IMR-90 (cell line): ENCODE data around the gene NBEA. TPM values are rescaled to one million over a fixed set of nuclear protein-coding genes. Genes with fewer than 3 reads are reported as not detected.

Experiments used
- ATAC-seq: fragments of 200-7000 bp; cut with Tn5 transposase; 2 replicates; pipeline ENCODE4 v1.9.1; 2020; ENCODE audit warnings: low read depth, mild to moderate bottlenecking, moderate library complexity
- BruUV-seq: library from RNA; stranded (reverse); fragments of 400-500 nt; replicated peaks from 2 replicates; lab custom pipeline; 2021; lab: Mats Ljungman, UMichigan
- CTCF ChIA-PET: fragments of 300-600 bp; formaldehyde crosslinking; extraction: SDS; loops from one replicate; lab custom pipeline; 2021; ENCODE audit warnings: antibody characterized with exemption; lab: Yijun Ruan, JAX
- POLR2A ChIA-PET: fragments of 300-600 bp; sonication (Branson Sonifier 250); formaldehyde crosslinking; loops from one replicate; lab custom pipeline; 2022; ENCODE audit warnings: antibody characterized with exemption; ENCODE audit not compliant: unreplicated experiment; lab: Charles Lee
- DNase-seq: peaks from one replicate; pipeline ENCODE4 v3.0.0; 2013
- H2AFZ ChIP-seq: replicated peaks from 2 replicates; pipeline ENCODE3; 2013; ENCODE audit warnings: low read length, mild to moderate bottlenecking; ENCODE audit not compliant: poor library complexity
- H2AK5ac ChIP-seq: 2 replicates; pipeline ENCODE4 v1.6.1; 2013; ENCODE audit warnings: low read depth, low read length, inconsistent platforms
- H2AK9ac ChIP-seq: replicated peaks from 2 replicates; pipeline ENCODE3; 2013; ENCODE audit warnings: mild to moderate bottlenecking, low read depth, low read length, moderate library complexity; ENCODE audit not compliant: poor library complexity
- H2BK120ac ChIP-seq: 2 replicates; pipeline ENCODE4 v1.6.1; 2013; ENCODE audit warnings: low read depth, low read length, inconsistent platforms
- H2BK15ac ChIP-seq: 3 replicates; pipeline ENCODE4 v1.6.1; 2013; ENCODE audit warnings: low read depth, low read length, inconsistent platforms
- H2BK20ac ChIP-seq: 2 replicates; pipeline ENCODE4 v1.6.1; 2013; ENCODE audit warnings: low read depth, mild to moderate bottlenecking, inconsistent platforms, low read length, moderate library complexity
- H2BK5ac ChIP-seq: 2 replicates; pipeline ENCODE4 v1.6.1; 2013; ENCODE audit warnings: mild to moderate bottlenecking, low read depth, low read length, inconsistent platforms; ENCODE audit not compliant: poor library complexity, severe bottlenecking
- H3K14ac ChIP-seq: replicated peaks from 2 replicates; pipeline ENCODE4 v1.6.1; 2013; ENCODE audit warnings: low read depth, low read length, inconsistent platforms
- H3K18ac ChIP-seq: 2 replicates; pipeline ENCODE4 v1.6.1; 2013; ENCODE audit warnings: low read depth, low read length, control low read depth
- H3K23ac ChIP-seq: 2 replicates; pipeline ENCODE4 v1.6.1; 2013; ENCODE audit warnings: low read depth, low read length, inconsistent platforms
- H3K27ac ChIP-seq: 2 replicates; pipeline ENCODE4 v1.5.1; 2013; ENCODE audit warnings: mild to moderate bottlenecking, control low read depth, low read length; ENCODE audit not compliant: insufficient read depth
- H3K27me3 ChIP-seq: 2 replicates; pipeline ENCODE4 v1.6.1; 2013; ENCODE audit warnings: low read length; ENCODE audit not compliant: control insufficient read depth, insufficient read depth
- H3K36me3 ChIP-seq: 2 replicates; pipeline ENCODE4 v1.6.1; 2013; ENCODE audit warnings: low read length, mixed read lengths; ENCODE audit not compliant: control insufficient read depth, insufficient read depth
- H3K4ac ChIP-seq: 2 replicates; pipeline ENCODE4 v1.6.1; 2013; ENCODE audit warnings: low read depth, low read length, inconsistent platforms
- H3K4me1 ChIP-seq: 2 replicates; pipeline ENCODE4 v1.6.1; 2013; ENCODE audit warnings: low read length, mixed read lengths; ENCODE audit not compliant: control insufficient read depth, insufficient read depth
- H3K4me2 ChIP-seq: 2 replicates; pipeline ENCODE4 v1.6.1; 2013; ENCODE audit warnings: low read depth, mild to moderate bottlenecking, control low read depth, low read length, moderate library complexity
- H3K4me3 ChIP-seq: 2 replicates; pipeline ENCODE4 v1.5.1; 2013; ENCODE audit warnings: low read depth, mild to moderate bottlenecking, control low read depth, low read length, moderate library complexity; ENCODE audit not compliant: insufficient read depth
- H3K56ac ChIP-seq: 2 replicates; pipeline ENCODE4 v1.6.1; 2013; ENCODE audit warnings: low read length, inconsistent platforms; ENCODE audit not compliant: insufficient read depth; ENCODE audit errors: extremely low read depth
- H3K79me1 ChIP-seq, 2 experiments: 2 replicates each; pipeline ENCODE4 v1.6.1; 2013; ENCODE audit warnings: low read length in 2 of 2, inconsistent platforms in 1 of 2, low read depth in 1 of 2
- H3K9ac ChIP-seq: 2 replicates; pipeline ENCODE4 v1.6.1; 2013; ENCODE audit warnings: low read depth, low read length, control low read depth
- H3K9me1 ChIP-seq: 2 replicates; pipeline ENCODE4 v1.6.1; 2013; ENCODE audit warnings: low read length, inconsistent platforms; ENCODE audit not compliant: insufficient read depth
- H3K9me3 ChIP-seq: 2 replicates; pipeline ENCODE4 v1.6.1; 2013; ENCODE audit warnings: low read length; ENCODE audit not compliant: control insufficient read depth, insufficient read depth
- H4K20me1 ChIP-seq: 2 replicates; pipeline ENCODE4 v1.6.1; 2013; ENCODE audit warnings: low read length, inconsistent platforms; ENCODE audit not compliant: insufficient read depth
- H4K5ac ChIP-seq: 2 replicates; pipeline ENCODE4 v1.6.1; 2013; ENCODE audit warnings: mild to moderate bottlenecking, low read depth, low read length, control low read depth
- H4K8ac ChIP-seq, 2 experiments: 2 replicates each; pipeline ENCODE4 v1.6.1; 2013; ENCODE audit warnings: low read depth in 2 of 2, low read length in 2 of 2, control low read depth in 1 of 2, inconsistent platforms in 1 of 2
- H4K91ac ChIP-seq: 2 replicates; pipeline ENCODE4 v1.6.1; 2013; ENCODE audit warnings: low read depth, low read length, inconsistent platforms; ENCODE audit not compliant: insufficient read depth
- FOS ChIP-seq: fragments of 150-350 bp; IDR thresholded peaks from 2 replicates; pipeline ENCODE4 v1.6.1; 2016; ENCODE audit warnings: low read depth, low read length
- NFE2L2 ChIP-seq: fragments of 150-350 bp; IDR thresholded peaks from 2 replicates; pipeline ENCODE4 v1.6.1; 2016; ENCODE audit warnings: low read depth, mild to moderate bottlenecking, low read length
- WGBS, 2 experiments: methylation state at CpG; one replicate each; pipeline versions ENCODE4 v1.1.5 to v1.1.7; 2013; ENCODE audit warnings: missing lambda C conversion rate in 2 of 2; ENCODE audit not compliant: insufficient read length in 1 of 2; ENCODE audit errors: extremely low coverage in 2 of 2; 5-methylcytosine and 5-hydroxymethylcytosine counted together
- dilution Hi-C: fragments of 300-500 bp; cut with HindIII; formaldehyde crosslinking; loops from one replicate; pipeline ENCODE4 v1.14.3; 2018; ENCODE audit warnings: low sequenced_read_pairs; ENCODE audit not compliant: unreplicated experiment
- in situ Hi-C: fragments of 300-500 bp; cut with MboI; formaldehyde crosslinking; loops from 3 replicates; pipeline ENCODE4 v1.14.3; 2019; ENCODE audit warnings: low sequenced_read_pairs, inconsistent platforms, mixed read lengths
- intact Hi-C: fragments of 100-400 bp; cut with micrococcal nuclease; formaldehyde crosslinking; loops from 2 replicates; pipeline ENCODE4 v1.10.0; 2022
- polyA plus RNA-seq, 3 experiments: library from polyadenylated mRNA; depleted of rRNA; stranded (reverse); fragments of >200 nt; gene quantifications; 2 replicates each; pipeline ENCODE4 v1.2.3, GENCODE V29; 2012; ENCODE audit warnings: low replicate concordance in 1 of 3
- total RNA-seq: library from RNA; depleted of rRNA; stranded (reverse); fragments of >200 nt; gene quantifications from 2 replicates; pipeline ENCODE4 v1.2.3, GENCODE V29; 2012

NBEA gene
- total and polyA plus RNA-seq, 2 of the 4 experiments (the other 2 are of a cell fraction) = 0.82 to 2.2 TPM

- no peak overlapping the region for H3K18ac ChIP-seq
- H2BK15ac ChIP-seq = no peak overlapping the region
- DNase-seq (no peak), ATAC-seq (no peak)
- no peaks in the 10 kb centered on the region for H3K36me3 ChIP-seq
- no peak overlapping the region for H3K23ac ChIP-seq
- H3K79me1 ChIP-seq = no peaks in the 10 kb centered on the region
- no peaks in the 10 kb centered on the region for H3K9me1 ChIP-seq
- intact Hi-C loops = no loop called here
- no peak overlapping the region for H4K91ac ChIP-seq
- H3K56ac ChIP-seq = no peak overlapping the region
- in situ Hi-C loops = no loop called here
- H3K9ac ChIP-seq = no peak overlapping the region
- no peak overlapping the region for H4K8ac ChIP-seq
- POLR2A ChIA-PET = no interaction called here
- H2BK20ac ChIP-seq = no peak overlapping the region
- no peak overlapping the region for H3K4me2 ChIP-seq
- H3K14ac ChIP-seq = no peak overlapping the region
- H2BK120ac ChIP-seq = no peak overlapping the region
- H3K4me3 ChIP-seq = no peak overlapping the region
- H2AK9ac ChIP-seq = no peak overlapping the region
- CTCF ChIA-PET = interaction anchor here (0.6 kb wide), 1 partner anchor 452 kb away, joined by 5 read pairs; no protein-coding TSS in a partner anchor
- no peak overlapping the region for H3K4ac ChIP-seq
- H3K4me1 ChIP-seq = no peaks in the 10 kb centered on the region
- no peak overlapping the region for H2BK5ac ChIP-seq
- H3K9me3 ChIP-seq = no peaks in the 10 kb centered on the region
- dilution Hi-C loops = no loop called here
- H2AFZ ChIP-seq = no peak overlapping the region
- no TSS peak for BruUV-seq
- no peak overlapping the region for H3K27ac ChIP-seq
- TF ChIP-seq NFE2L2 (no peak), FOS (no peak)
- H4K5ac ChIP-seq = no peak overlapping the region
- H4K20me1 ChIP-seq = no peaks in the 10 kb centered on the region
- WGBS, 2 experiments = no CpG with 5 or more reads among the region's 2 CpGs
- H2AK5ac ChIP-seq = no peak overlapping the region
- no peaks in the 10 kb centered on the region for H3K27me3 ChIP-seq
These were observed 83.2 kb downstream of the NBEA start for GRCh38 chr13:35025314-35025713.
